ENCODE data around the gene SUSD1.

DNA sequence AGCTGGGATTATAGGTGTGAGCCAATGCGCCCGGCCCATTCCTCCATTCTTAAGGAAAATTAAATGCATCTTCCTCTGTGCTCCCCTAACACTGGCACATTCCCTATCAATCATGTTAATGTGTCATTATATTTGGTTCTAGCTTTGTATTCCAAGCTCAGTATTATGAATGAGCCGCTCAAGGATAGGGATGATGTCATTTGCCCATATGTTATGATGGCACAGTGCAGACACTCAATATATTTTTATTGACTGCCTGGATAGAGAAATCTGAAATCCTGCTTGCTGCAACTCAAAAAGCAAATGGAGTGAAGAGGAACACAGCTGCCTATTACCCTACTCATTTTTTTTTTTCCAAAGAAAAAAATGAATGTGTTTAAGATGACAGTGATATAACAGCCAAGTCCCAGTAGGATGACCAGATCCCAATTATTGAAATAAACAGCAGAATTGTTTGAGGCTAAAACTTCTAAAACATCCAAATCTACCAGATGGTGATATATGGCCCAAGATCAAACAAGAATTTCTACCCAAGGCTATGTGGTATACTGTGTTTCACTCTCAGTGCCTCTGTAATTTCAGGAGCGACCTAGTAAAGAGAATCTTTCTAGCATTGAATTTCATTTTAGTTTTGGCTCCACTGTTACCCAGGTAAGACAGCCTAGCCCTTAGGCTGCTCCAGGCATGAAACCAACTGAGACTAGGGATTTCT, 16.3 kb downstream of the SUSD1 start:
- TF ChIP-seq EZH2phosphoT487 (IDR thresholded peaks at IDR 0.05; ENCODE audit: low read depth, severe bottlenecking, unreplicated experiment): no peak
- TF ChIP-seq, protein P1, sequence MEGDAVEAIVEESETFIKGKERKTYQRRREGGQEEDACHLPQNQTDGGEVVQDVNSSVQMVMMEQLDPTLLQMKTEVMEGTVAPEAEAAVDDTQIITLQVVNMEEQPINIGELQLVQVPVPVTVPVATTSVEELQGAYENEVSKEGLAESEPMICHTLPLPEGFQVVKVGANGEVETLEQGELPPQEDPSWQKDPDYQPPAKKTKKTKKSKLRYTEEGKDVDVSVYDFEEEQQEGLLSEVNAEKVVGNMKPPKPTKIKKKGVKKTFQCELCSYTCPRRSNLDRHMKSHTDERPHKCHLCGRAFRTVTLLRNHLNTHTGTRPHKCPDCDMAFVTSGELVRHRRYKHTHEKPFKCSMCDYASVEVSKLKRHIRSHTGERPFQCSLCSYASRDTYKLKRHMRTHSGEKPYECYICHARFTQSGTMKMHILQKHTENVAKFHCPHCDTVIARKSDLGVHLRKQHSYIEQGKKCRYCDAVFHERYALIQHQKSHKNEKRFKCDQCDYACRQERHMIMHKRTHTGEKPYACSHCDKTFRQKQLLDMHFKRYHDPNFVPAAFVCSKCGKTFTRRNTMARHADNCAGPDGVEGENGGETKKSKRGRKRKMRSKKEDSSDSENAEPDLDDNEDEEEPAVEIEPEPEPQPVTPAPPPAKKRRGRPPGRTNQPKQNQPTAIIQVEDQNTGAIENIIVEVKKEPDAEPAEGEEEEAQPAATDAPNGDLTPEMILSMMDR (IDR thresholded peaks at IDR 0.05; ENCODE audit: poor library complexity): no peak
- TF ChIP-seq EZH2 (IDR thresholded peaks at IDR 0.05; ENCODE audit: borderline replicate concordance): no peak
